HFF-Myc (cell line): ENCODE results near the gene RABL3.
"Not testable (repeated sequence)": the region's sequence is repeated elsewhere in the genome, so short reads cannot be mapped to it uniquely, and the experiment has no call there.

Experiments used
- DNase-seq: peaks from one replicate; pipeline ENCODE4 v3.0.0-alpha.2; 2011; ENCODE audit warnings: low read depth; ENCODE audit errors: extremely low read depth
- H3K4me3 ChIP-seq: replicated peaks from 2 replicates; pipeline ENCODE4 v1.5.1; 2011; ENCODE audit warnings: low read depth, mild to moderate bottlenecking, control low read depth, low read length
- TF ChIP-seq, protein P1 (sequence below): IDR thresholded peaks from 2 replicates; pipeline ENCODE4 v1.5.1; 2012; ENCODE audit warnings: mild to moderate bottlenecking, low read depth, low read length, control low read depth; ENCODE audit errors: missing control alignments

The RABL3 gene

DNA sequence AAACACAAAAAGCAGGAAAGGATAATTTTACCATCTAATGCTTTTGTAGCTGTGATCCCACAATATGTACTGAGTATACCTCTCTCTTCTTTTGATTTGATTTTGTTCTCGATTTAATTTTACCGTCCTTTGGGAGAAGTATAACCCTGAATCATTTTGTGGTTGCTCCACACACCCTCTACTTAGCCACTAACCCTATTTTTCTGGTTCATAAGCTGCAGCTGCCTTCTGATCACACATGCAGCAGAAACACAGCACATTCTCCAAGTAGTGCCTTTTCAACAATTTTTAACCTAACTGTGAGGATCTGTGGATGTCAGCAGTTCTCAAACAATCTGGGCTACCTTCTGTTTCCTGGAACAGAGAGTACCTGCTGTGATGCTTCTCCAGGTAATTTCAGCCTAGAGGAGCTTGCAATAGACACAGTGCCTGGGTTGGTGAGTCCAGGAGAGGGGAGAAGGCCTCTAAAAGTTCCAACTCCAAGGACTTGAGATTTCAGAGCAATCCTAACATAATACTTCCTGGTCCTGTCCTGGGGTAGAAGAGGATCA is 100.5 kb downstream of the RABL3 start:
- DNase-seq = no peak
- H3K4me3 ChIP-seq = no peak overlapping the region
- TF ChIP-seq, protein P1, sequence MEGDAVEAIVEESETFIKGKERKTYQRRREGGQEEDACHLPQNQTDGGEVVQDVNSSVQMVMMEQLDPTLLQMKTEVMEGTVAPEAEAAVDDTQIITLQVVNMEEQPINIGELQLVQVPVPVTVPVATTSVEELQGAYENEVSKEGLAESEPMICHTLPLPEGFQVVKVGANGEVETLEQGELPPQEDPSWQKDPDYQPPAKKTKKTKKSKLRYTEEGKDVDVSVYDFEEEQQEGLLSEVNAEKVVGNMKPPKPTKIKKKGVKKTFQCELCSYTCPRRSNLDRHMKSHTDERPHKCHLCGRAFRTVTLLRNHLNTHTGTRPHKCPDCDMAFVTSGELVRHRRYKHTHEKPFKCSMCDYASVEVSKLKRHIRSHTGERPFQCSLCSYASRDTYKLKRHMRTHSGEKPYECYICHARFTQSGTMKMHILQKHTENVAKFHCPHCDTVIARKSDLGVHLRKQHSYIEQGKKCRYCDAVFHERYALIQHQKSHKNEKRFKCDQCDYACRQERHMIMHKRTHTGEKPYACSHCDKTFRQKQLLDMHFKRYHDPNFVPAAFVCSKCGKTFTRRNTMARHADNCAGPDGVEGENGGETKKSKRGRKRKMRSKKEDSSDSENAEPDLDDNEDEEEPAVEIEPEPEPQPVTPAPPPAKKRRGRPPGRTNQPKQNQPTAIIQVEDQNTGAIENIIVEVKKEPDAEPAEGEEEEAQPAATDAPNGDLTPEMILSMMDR = no peak

DNA sequence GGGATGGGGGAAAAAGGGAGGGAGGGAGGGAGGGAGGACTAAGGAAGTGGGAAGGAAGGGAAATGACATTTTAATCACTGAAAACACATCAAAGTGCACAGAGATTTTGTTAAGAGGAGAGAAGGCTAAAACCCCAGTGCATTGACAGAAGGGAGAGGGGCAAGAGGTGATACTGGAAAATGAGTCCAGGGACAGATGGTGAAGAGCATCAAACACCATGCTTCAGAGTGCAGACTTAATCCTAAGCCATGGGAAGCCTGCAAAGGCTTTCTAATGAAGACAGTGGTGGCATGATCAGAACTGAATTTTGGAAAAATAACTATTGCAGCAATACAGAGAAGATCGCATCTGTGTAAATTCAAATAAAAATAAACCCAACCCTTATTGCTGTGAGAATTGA is 102.1 kb downstream of the RABL3 start:
- DNase-seq = no peak
- TF ChIP-seq, protein P1 = no peak
- H3K4me3 ChIP-seq = no peak overlapping the region

DNA sequence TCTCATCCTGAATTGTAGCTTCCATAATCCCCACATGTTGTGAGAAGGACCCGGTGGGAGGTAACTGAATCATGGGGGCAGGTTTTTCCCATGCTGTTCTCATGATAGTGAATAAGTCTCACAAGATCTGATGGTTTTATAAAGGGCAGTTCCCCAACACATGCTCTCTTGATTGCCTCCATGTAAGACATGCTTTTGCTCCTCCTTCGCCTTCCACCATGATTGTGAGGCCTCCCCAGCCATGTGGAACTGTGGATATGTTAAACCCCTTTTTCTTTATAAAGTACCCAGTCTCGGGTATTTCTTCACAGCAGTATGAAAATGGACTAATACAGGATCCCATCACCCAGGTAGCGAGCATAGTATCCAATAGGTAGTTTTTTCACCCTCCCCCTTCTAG is 103.5 kb downstream of the RABL3 start:
- not testable (repeated sequence) for DNase-seq

DNA sequence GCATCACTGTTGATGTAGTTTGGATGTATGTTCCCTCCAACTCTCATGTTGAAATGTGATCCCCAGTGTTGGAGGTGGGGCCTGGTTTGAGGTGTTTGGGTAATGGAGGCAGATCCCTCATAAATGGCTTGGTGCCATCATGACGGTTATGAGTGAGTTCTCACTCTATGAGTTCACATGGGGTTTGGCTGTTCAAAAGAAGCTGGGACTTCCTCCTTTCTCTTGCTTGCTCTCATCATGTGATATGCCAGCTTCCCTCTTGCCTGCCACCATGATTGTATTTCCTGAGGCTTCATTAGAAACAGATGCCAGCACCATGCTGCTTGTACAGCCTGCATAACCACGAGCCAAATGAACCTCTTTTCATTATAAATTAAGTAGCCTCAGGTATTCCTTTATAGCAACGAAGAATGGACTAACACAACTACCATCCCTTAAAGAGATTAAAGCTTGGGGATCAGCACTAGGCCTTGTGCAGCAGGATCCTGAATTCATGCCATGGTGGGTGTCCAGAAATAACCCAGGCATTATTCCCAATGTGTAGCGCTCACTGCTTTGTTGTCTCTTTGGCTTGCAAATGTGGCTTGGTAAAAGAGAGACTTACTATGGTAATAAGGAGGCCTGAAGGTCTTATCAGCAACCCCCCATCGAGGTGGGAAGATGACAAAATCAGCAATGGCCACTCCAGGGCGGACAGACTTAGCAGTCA is 104.3 kb downstream of the RABL3 start:
- H3K4me3 ChIP-seq = no peak overlapping the region
- TF ChIP-seq, protein P1 = no peak
- peak; percentile 49 for DNase-seq

More for the DNA sequence above, 103.5 kb downstream of the RABL3 start:
- H3K4me3 ChIP-seq = not testable (repeated sequence)

DNA sequence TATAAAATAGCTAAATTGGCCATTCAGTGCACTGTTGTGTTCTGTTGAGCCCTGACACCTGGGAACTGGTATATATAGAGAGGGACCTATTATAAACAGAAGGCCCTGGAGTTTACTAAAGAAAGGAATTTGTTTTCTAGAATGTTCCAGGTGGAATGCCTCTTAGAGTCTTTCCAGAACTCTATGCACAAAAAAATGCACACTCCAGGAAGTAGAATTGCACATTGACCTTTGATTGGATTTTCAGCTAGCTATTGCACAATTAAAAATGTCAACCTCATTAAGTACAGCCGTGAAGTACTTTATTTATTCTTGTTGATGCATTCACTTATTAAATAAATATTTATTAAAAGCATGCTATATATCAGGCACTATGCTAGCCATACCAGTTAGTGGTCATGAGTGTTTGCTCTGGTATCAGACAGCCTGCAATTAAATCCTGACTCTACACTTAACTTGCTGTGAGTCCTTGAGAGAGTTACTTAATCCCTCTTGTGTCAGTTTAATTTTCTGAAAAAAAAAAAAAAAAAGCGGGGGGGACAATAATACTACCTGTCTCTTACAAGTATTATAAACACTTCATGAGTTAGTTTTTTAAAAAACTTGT is 105.4 kb downstream of the RABL3 start:
- no peak for DNase-seq

More for the DNA sequence above, 105.4 kb downstream of the RABL3 start:
- TF ChIP-seq, protein P1 = no peak
- H3K4me3 ChIP-seq = no peak overlapping the region
